Stimulated activated CD8-positive, alpha-beta memory T cell treated with anti-CD3 and anti-CD28 coated beads, Interleukin-12 subunit alpha, Interleukin-12 subunit beta, amount 100 ng/mL, for 4 hours (primary cell): Measurements from ENCODE around the gene FCGR3A.

Experiments used
- DNase-seq: peaks from one replicate; pipeline ENCODE4 v3.0.0-alpha.2; 2020; ENCODE audit warnings: low read depth

The FCGR3A gene

DNA sequence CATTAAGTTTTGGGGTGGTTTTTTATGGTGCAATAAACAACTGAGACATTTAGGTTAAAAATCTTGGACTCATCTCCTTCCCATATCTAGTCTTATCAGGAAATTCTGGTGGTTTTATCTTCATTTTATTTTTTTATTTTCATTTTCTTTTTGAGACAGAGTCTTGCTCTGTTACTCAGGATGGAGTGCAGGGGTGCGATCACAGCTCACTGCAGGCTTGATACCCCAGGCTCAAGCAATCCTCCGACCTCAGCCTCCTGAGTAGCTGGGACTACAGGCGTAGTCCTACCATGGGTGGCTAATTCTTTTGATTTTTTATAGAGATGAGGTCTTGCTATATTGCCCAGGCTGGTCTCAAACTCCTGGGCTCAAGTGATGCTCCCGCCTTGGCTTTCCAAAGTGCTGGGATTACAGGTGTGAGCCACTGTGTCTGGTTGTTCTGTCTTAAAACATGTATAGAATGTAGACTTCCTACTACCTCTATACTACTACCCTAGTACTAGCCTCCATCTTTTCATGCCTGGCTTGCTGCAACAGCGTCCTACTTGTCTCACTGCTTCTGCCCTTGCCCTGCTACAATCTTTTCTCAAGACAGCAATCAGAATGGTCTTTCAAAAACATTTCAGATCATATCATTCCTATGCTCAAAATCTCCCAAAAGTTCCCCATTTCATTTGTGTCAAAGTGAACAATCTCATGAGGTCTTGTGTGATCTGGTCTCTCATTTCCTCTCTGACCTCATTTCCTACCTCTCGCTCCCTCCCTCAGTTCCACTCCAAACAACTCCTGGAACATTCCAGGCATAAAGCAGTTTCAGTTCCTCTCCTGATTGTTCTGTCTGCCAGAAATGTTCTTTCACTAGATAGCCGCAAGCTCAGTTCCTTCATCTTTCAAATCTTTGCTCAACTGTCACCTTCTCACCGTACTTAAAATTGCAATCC lies 50.2 kb downstream of the FCGR3A start:
- no peak for DNase-seq

- DNase-seq: no peak
Measured at GRCh38 chr1:161498646-161499045, 51.0 kb downstream of the FCGR3A start.

DNA sequence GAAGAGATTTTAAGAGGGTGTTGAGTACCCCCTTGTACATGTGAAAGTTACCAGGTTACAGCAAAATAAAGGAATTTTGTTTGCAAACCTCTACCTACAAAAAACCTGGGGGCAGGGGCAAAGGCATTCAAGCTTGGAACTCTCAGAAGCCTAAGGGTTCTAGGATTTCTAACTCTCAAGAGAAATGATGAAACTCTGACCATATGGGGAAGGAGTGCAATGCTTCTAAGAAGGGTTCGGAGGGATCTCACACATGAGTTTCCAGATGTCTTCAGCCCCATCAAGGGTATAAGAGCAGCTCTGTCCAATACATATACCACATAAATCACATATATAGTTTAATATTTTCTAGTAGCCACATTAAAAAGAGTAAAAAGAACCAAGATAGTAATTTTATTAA lies 51.7 kb downstream of the FCGR3A start:
- DNase-seq: no peak

GRCh38 chr1:161495490-161495889 lies 54.1 kb downstream of the FCGR3A start:
- DNase-seq: no peak

GRCh38 chr1:161494091-161494735 lies 55.4 kb downstream of the FCGR3A start:
- no peak for DNase-seq

- no peak for DNase-seq
Measured at GRCh38 chr1:161492827-161493226, 56.8 kb downstream of the FCGR3A start.
